DOHH2 (cell line): Measurements from ENCODE around the gene GRID1.

Experiments
- EZH2phosphoT487 ChIP-seq: fragments of 200-600 bp; sonication (generic); IDR thresholded peaks from 2 replicates; pipeline ENCODE4 v1.6.1; 2017; ENCODE audit warnings: borderline replicate concordance, mild to moderate bottlenecking, antibody characterized with exemption, low read length, moderate library complexity, mixed read lengths
- TF ChIP-seq, protein P1 (sequence below): fragments of 200-600 bp; sonication (generic); IDR thresholded peaks from one replicate; pipeline ENCODE4 v1.5.1; 2014; ENCODE audit warnings: antibody characterized with exemption, mild to moderate bottlenecking, low read depth, low read length; ENCODE audit not compliant: poor library complexity, severe bottlenecking

DNA sequence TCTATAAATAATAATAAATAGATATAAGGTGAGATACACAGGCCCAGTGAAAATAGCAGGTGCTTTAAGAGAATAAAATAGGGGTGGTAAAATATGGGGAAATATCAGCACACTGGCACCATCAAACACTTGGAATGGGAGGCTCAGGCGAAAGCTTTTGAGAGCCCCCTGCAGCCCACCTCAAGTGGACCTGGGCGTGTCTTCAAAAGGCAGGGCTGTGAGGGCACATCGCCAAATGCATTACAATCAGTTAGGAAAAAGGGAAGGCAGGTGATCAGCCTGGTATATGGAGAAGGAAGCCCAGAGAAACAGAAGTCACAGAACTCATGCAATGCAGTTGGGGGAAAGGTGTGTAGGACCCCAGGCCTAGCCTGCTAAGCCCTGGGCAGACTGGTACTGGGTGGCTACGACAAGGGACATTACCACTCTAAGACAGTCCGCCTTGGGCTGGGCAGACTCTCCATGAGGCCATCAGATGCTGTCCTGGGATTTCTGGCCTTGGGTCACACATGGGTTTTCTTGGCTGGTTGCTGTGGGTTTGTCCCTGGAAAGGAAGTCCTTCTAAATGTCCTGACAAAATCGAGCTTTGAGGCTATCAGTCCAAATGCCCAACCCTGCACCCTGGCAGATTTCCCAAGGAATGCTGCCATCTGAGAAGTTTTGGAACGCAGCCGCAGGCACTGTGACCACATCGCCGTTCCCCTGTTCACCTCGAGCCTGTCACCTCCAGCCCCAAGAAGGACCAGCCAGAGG, 330.6 kb downstream of the GRID1 start:
- TF ChIP-seq, protein P1, sequence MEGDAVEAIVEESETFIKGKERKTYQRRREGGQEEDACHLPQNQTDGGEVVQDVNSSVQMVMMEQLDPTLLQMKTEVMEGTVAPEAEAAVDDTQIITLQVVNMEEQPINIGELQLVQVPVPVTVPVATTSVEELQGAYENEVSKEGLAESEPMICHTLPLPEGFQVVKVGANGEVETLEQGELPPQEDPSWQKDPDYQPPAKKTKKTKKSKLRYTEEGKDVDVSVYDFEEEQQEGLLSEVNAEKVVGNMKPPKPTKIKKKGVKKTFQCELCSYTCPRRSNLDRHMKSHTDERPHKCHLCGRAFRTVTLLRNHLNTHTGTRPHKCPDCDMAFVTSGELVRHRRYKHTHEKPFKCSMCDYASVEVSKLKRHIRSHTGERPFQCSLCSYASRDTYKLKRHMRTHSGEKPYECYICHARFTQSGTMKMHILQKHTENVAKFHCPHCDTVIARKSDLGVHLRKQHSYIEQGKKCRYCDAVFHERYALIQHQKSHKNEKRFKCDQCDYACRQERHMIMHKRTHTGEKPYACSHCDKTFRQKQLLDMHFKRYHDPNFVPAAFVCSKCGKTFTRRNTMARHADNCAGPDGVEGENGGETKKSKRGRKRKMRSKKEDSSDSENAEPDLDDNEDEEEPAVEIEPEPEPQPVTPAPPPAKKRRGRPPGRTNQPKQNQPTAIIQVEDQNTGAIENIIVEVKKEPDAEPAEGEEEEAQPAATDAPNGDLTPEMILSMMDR: no peak
- no peak for TF ChIP-seq EZH2phosphoT487
